ENCODE measurements around the gene IWS1. TPM values are rescaled to one million over a fixed set of nuclear protein-coding genes. Genes with fewer than 3 reads are reported as not detected.
A peak's percentile ranks its signal among the peaks of the same experiment; 100 is the strongest.
"Not testable (repeated sequence)": the region's sequence is repeated elsewhere in the genome, so short reads cannot be mapped to it uniquely, and the experiment has no call there.

IWS1 gene
- total RNA-seq, 1 experiment from 2014 or later, result 43.1 TPM

DNA sequence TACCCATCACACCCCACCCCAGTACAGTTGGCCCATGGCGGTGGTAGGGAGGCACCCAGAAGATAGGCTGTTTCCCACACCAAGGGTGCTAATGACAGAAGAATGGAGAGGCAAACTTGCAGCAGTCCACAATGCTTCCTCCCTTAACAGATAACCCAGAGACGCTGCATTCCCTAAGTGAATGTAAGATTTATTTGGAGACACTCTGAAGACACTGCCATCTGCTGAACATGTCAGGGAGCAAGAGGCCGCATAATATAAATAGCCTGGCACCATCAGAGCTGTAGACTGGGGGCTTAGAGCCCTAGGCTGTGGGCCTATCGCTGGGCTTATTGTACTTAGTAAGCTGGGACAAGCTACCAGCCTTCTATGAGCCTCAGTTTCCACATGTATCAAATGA, 2.2 kb upstream of the IWS1 start:
- DNase-seq (ENCODE audit: low spot score), result no peak

DNA sequence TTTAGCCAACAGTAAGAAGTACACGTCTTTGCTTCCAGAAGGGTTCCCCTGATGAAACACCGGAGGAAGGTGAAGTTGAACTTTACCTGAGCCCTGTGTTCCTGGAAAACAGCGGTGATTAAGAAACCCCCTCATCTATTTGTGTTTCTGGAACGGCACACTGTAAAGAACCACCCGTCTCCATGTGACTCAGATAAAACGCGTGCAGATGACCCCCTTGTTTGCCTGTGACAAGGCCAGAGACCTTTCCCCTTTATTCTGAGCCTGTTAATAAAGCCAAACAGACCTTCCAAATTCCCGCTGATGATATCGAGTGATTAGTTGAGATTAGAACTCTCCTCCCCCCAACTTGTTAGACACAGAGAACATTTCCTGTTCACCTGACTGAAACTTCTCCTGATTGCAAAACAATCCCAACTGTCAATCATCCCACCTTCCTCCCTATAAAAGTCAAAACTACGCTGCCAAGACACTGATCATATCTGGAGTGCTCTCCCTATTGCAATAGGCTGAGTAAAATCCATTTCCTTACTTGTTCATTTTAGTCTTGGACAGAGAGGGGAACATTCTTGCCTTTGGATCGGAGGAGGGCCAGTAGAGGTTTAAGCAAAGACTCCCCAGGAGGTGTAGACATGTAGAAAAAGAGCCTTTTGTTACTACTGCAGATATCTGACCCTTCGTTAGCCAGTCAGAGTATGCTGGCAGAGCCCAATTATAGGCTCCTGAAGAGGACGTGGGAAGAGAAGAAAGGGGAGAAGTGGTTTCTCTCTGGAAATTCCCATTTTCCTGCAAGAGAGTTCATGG, 914 bp upstream of the IWS1 start:
- peak; percentile 91 for DNase-seq (ENCODE audit: low spot score)

DNA sequence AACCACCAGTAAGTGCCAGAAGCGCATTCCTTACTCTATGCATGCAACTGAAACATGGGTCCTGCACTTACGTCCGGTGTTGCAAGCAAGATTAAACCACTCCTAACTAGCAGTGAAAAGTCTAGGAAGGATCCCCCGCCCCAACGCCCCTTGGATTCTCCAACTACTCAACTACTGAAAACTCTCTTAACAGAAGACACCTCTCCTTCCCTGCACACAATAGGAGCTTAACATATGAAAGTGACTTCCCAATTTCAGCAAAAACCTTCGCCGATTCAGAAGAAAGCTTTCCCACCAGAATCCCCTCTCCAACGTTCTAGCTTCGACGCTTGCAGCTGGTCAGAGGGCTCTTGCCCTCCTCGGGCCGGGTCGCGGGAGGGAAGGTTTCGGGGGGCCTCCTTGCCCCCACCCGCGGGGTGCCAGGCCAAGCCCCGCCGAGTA, 578 bp downstream of the IWS1 start:
- DNase-seq (ENCODE audit: low spot score), result no peak

DNA sequence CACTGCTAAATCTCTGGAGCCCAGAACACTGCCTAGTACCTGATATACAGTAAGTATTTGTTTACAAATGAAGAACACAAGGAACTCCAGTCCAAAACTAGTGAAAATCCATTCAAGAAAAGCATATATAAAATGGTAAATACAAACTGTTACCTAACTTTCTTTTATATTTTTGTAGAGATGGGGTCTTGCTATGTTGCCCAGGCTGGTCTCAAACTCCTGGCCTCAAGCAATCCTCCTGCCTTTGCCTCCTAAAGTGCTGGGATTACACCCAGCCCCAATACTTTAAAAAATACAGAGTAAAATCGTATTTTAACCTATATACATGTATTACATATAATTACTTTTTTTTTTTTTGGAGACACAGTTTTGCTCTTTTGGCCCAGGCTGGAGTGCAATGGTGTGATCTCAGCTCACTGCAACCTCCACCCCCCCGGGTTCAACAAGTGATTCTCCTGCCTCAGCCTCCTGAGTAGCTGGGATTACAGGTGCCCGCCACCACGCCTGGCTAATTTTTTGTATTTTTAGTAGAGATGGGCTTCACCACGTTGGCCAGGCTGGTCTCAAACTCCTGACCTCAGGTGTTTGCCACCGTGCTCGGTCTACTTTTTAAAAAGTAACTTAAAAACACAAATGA, 2.0 kb downstream of the IWS1 start:
- not testable (repeated sequence) for DNase-seq (ENCODE audit: low spot score)

DNA sequence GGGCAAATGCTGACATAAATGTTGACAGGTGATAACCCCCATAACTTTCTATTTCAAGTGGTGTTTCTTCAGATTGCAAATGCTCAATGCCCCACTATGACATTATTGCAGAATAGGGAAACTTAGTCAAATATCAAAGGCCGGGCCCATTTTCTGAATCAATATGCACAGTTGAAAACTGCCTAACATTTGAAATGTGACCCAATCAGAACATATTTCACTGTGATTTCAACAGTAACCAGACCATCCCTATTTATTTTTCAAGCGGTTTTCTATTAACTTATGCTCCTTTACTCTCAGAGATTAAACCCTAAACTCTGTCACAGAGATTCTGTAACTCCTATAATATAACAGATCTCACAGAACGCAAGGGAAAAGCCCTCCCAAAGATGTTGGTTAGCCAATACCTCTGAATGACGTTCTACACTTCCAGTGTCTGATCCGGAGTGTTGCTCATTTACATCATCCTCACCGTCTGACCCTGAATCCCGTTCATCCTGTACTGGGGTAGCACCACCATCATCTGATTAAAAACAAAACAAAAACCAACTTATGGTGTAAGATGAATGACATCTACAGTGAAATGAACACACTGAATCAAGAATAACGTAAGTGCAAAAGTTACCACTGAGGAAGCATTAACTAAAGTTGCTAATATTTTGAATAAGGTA, 2.9 kb downstream of the IWS1 start:
- no peak for DNase-seq (ENCODE audit: low spot score)

DNA sequence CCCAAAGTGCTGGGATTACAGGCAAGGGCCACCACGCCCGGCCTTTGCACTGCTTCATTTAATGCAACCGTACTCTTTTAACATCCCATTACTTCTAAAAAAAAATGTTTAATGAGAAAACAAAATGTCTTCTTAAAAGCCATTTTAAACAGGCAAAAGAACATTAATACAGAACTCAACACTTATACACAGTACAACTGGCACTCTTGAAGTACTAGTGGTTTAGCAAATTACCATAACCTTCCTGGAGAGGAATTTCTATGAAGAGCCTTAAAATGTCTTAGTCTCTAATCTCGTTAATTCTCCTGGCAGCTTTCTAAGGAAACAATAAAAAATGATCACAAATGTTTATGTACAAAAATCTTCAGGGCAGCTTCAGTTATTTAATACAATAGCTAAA, 5.9 kb downstream of the IWS1 start:
- no peak for DNase-seq (ENCODE audit: low spot score)

DNA sequence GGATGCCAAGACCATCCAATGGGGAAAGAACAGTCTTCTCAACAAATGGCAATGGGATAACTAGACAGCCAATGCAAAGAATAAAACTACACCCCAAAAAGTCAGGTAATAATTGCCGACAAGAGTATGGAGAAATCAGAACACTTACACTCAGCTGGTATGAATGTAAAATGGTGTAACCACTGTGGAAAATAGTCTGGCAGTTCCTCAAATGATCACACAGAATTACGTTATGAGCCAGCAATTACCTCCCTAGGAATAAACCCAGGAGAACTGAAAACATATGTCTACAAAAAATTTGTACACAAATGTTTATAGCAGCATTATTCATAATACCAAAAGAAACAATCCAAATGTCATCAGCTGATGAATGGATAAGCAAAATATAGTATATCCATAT, 8.8 kb downstream of the IWS1 start:
- no peak for DNase-seq (ENCODE audit: low spot score)

DNA sequence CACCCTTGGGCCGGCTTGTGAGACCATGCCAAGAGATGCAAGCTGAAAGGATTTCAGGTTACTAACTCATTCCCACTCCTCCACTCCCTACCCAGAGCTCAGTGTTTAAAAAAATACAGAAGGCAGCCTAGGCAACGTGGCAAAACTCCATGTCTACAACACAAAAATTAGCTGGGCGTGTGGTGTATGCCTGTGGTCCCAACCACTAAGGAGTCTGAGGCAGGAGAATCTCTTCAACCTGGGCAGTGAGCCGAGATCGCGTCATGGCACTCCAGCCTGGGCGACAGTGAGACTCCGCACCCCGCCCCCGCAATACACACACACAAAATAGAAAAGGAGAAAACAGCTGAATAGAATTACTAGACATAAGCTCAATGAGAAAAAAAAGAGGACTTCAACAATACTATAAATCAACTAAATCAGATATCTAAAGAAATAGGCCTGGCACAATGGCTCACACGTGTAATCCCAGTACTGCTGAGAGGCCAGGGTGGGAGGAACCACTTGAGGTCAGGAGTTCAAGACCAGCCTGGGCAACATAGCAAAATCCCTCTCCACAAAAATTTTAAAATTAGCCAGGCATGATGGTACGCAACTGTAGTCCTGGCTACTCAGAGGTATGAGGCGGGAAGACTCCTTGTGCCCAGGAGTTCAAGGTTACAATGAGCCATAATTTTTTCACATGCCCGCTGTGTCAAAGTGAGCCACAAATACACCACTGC, 10.1 kb downstream of the IWS1 start:
- no peak for DNase-seq (ENCODE audit: low spot score)

DNA sequence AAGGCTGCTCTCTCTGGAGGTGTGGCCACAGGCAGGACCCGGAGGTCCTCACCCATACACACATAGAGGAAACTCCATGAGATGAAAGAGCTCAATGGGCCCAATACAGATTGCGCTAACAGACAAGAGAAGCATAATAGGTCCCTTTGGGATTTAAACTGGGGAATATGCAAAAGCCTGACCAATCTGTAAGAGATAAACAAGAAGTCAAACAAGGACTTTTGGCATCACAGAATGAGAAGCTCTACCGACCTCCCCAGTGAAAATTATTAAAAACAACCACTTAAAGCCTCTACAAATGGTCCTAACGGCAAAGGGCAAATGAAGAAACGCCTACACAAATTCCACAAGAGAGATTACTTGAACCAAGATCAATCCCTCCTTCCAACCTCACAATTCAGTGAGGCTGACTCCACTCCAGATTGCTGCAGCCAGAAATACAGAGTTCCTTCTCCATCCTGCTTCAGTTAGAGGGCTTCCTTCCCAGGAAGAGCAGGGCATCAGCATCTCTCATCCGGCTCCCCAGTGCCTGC, 10.8 kb downstream of the IWS1 start:
- DNase-seq (ENCODE audit: low spot score), result no peak

DNA sequence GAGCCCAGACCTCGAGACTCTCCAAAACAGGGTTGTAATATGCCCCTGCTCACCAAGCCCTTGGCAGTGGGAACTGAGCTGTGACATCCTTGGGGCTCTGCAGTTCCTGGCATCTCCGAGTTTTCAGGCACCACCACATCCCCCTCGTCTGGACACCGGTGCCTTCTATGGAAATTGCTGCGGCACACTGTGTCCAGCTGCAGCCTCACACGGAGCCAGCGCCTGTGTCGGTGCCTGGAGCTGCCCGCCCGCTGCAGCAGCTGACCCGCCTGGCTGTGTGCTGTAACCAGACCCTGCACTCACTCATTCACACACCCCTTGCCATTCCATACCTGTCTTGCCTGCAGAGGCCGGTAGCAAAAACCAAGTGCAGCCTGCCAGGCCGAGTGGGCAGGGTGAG, 11.8 kb downstream of the IWS1 start:
- DNase-seq (ENCODE audit: low spot score), result no peak

DNA sequence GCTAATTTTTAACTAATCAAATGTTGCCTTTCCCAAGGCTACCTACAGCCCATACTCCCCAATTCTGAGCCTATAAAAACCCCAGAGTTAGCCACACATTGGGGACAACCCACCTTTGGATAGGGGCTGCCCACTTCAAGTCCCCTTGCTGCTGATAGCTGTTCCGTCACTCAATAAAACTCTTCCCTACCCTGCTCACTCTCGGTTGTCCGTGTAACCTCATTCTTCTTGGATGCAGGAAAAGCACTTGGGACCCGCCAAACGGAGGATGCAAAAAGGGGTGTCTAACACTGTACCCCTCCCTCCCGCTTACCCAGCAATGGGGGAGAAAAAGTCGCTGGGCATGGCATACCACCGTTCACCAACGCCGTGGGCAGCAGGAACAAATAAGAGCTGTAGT, 12.2 kb downstream of the IWS1 start:
- no peak for DNase-seq (ENCODE audit: low spot score)

DNA sequence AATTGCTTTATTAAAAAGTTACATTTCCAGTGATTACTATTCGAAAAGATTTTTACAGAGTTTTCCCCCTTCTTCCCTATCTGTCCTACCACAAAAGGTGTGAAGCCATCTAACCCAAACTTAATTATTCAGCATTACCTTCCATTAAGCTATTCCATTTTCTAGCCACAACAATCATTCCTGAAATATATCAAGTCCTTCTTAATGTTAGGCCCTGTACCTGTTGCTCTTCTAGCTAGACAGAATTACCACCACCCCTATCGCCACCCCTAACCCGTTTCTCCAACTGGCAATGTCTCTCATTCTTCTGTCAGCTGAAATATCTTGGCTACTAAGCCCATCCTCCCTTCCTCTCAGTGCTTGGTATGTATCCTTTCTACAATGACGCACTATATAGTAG, 13.9 kb downstream of the IWS1 start:
- DNase-seq (ENCODE audit: low spot score), result no peak

DNA sequence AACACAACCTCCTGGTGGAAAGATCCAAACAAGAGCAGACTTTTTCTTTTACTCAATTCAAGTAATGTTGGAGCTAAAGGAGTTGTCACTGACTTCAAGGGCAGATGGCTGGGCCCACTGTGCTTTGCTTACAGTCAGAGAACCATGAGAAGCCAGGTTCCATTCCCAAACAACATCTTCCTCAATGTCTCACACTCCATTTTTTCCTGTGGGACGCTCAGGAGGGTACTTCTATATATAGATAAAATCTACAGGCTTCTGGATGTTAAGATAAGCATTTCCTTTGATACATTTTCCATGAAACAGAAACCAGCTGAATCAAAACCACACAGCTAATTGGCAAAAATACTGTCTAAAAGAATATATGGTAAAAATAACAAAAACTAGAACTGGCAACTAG, 14.4 kb downstream of the IWS1 start:
- no peak for DNase-seq (ENCODE audit: low spot score)

DNA sequence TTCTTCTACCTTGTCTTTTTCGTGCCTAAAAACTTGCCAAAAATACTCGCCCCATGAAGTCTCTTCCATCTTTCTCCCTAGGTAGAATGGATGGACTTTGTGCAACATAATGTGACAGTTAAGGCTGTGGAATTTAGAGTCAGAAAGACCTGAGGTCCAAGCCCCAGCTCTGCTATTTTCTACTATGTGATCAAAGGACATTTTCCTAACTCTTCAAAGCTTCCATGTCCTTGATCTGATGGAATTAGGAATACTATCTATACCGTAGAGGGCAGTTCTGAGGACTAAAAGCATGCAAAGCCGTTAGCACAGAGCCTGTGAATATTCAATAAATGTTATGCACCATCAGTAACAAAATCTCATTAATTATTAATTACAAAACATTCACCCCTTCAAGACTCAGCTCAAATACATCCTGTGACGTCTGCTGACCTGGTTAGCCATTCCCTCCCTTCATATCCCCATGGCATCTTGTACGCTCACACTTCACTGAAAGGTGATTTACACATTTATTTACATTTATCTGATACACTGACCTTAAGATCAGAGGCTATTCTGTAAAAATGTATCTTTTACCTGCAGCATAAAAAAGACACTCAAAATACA, 15.1 kb downstream of the IWS1 start:
- DNase-seq (ENCODE audit: low spot score), result no peak

DNA sequence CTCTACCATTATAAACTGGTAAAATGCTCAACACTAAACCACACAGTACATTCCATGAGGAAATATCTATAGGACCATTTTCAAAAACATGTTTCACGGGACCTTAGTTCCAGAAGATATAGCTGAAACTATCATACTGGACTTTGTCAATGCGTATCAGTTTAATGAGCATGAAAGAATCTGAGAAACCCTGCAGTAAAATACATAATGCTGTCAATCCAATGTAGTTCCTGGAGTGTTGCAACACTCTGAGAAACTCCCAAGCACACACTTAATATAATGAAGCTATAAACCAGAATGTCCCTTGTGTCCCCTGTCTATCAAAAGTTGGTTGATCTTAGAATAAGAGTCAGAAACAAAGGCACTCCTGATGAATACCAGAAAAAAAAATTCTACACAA, 16.2 kb downstream of the IWS1 start:
- peak; percentile 39 for DNase-seq (ENCODE audit: low spot score)

DNA sequence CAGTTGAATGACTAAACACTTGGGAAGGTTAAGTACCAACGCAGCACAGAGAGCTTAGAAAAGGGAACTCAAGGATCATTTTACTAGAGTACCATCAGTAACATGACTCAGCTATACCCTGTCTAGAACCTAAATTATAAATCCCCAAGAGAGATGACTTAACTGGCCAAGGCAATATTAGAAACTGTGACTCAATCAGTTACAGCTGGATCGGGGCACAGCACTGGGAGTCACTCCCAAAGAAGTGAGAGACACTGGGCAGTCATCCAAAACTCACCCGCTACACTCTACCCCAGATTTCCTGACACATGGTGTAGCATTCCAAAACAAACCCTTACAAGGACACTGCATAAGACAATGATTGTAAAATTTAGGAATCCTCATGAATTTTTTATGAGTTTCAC, 17.7 kb downstream of the IWS1 start:
- peak; percentile 69 for DNase-seq (ENCODE audit: low spot score)

DNA sequence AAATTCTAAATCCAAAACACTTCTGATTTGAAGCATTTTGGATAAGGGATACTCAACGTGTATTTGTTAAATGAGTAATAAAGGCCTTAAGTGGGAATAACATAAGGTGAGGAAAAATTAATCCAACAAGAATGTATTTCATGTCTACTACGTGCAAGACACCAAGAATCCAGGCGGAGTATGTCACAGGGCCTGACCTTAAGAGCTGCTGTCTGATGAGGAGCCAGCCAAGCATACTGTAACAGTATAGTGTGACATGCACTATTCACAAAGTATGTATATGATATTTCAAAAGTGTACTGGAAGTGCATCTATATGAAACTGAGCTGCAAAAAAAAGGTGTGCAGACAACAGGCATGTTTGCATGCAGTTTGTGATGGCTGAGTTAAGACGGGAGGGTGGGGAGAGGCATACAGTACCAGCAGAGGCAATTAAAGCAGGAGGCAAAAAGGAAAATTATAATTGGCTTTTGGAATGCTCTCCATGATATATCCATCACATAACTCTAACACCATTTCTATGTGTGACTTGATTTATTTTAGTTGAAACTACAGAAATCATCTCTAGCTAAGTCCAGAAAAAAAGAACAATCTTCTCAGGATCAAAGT, 18.2 kb downstream of the IWS1 start:
- no peak for DNase-seq (ENCODE audit: low spot score)

DNA sequence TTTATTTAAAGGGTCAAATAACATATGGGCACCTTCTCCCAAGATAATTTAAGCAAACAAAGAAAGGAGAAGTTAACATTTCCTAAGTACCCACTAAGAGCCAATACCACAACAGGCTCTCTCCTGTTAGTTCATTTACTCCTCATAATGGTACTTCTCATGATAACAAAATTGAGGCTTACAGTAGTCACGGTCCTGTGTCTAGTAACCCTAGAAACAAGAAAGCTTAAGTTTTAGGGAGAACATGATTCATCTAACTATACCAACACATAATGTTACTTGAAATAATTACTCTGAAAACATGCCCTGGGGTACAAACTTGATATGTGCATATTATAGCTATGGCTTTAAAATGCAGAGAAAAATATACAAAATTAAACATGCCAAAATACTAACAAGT, 19.8 kb downstream of the IWS1 start:
- DNase-seq (ENCODE audit: low spot score), result no peak

DNA sequence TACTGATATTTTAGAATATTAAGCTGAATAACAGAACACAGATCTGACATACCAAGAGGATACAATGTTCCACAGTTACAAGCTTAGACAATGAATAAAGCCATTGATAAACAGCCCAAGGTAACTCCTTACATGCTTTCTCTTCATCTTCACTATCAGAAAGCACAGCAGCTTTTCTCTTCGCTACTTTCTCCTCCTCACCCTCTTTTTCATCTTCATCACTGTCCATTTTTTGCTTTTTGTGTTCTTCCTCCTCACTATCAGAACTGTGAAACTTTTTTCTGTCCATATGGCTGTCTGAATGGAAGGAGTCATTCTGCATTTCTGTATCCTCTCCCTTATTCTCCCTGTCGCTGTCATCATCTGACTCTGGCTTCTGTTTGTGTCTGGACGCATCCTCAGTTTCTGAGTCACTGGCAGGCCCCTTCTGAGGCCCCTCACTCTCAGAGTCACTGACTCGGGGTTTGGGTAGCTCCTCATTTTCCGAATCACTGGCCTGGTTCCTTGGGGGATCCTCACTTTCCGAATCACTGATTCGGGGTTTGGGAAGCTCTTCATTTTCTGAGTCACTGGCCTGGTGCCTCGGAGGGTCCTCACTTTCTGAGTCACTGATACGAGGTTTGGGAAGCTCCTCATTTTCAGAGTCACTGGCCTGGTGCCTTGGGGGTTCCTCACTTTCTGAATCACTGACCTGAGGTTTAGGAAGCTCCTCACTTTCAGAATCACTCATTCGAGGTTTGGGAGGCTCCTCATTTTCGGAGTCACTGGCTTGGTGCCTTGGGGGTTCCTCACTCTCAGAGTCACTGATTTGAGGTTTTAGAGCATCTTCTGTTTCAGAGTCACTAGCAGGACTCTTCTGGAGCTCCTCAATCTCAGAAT, 21.5 kb downstream of the IWS1 start:
- DNase-seq (ENCODE audit: low spot score), result no peak

DNA sequence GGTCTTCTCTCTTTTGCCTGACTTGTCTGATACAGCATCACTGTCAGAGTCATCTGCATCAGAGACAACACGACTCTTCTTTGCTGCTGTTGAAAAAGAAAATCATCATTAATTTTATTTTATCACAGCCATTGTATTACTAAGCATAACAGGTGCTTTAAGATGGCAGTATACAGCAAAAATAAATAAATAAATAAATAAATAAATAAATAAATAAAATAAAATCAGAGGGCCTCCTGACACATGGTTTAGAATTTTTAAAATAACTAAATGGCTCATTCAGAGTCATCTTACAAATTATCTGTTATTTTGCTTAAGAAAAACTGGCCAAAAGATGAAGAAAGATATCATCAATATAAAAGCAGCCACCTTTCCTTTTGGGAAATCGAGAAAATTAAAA, 22.8 kb downstream of the IWS1 start:
- DNase-seq (ENCODE audit: low spot score), result no peak

Data from HT-29 (cell line).